ENCODE data around the gene BICD2. TPM values are rescaled to one million over a fixed set of nuclear protein-coding genes. Genes with fewer than 3 reads are reported as not detected.

BICD2 gene
- total and polyA plus RNA-seq, 9 of the 15 experiments (the other 6 are each of a cell fraction or from before 2014, with no cell fraction given) = 3.6 to 23.4 (median 11.8) TPM

- TF ChIP-seq ZNF318 (IDR thresholded peaks at IDR 0.05; ENCODE audit: borderline replicate concordance in 1 of 2, low read depth in 1 of 2) (no peak), ZNF282 (CRISPR knock-in tag; IDR thresholded peaks at IDR 0.05) (0 out of 2 replicates have a peak, but pooled peaks have one; percentile 31), TBP (optimal IDR thresholded peaks at IDR 0.05; ENCODE audit: low read depth, low read length) (peak; percentile 77), ZNF696 (CRISPR knock-in tag; conservative IDR thresholded peaks at IDR 0.05) (no peak), BRD4 (IDR thresholded peaks at IDR 0.05) (peak; percentile 87), STAG1 (CRISPR knock-in tag; IDR thresholded peaks at IDR 0.05; ENCODE audit: borderline replicate concordance) (no peak), NR2C2 (CRISPR knock-in tag; IDR thresholded peaks at IDR 0.05) (no peak), NR2C2 (tag; IDR thresholded peaks at IDR 0.05) (peak; percentile 81), BCL6 (CRISPR knock-in tag; IDR thresholded peaks at IDR 0.05) (no peak), ILK (tag; IDR thresholded peaks at IDR 0.05; ENCODE audit: borderline replicate concordance, low read depth) (no peak), THRA (IDR thresholded peaks at IDR 0.05) (no peak), NFIC (IDR thresholded peaks at IDR 0.05) (peak; percentile 83), TAF1 (IDR thresholded peaks at IDR 0.05; ENCODE audit: control insufficient read depth, extremely low read depth, insufficient read depth, low read length, severe bottlenecking) (peak; percentile 60), DLX4 (CRISPR knock-in tag; IDR thresholded peaks at IDR 0.05) (no peak), RCOR1 (IDR thresholded peaks at IDR 0.05; ENCODE audit: borderline replicate concordance in 1 of 2, low read depth in 2 of 2, low read length in 2 of 2) (no peak), CREM (IDR thresholded peaks at IDR 0.05; ENCODE audit: low read depth) (peak; percentile 99)
Measured at GRCh38 chr9:92764988-92765936, 629 bp upstream of the BICD2 start (continued).
